ENCODE results near the gene DNAAF8.
"Not testable (repeated sequence)": the region's sequence is repeated elsewhere in the genome, so short reads cannot be mapped to it uniquely, and the experiment has no call there.

The DNAAF8 gene

DNA sequence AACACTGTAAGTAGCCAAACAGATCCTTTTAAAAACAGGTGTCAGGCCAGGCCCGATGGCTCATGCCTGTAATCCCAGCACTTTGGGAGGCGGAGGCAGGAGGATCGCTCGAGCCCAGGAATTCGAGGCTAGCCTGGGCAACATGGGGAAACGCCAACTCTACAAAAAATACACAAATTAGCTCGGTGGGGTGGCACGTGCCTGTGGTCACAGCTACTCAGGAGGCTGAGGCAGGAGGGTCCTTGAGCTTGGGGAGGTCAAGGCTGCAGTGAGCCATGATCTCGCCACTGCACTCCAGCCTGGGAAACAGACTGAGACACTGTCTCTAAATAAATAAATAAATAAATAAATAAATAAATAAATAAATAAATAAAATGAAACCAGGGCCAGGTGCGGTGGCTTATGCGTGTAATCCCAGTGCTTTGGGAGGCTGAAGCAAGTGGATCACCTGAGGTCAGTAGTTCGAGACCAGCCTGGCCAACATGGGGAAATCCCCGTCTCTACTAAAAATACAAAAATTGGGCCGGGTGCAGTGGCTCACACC is 50.2 kb downstream of the DNAAF8 start:
- not testable (repeated sequence) for DNase-seq

DNA sequence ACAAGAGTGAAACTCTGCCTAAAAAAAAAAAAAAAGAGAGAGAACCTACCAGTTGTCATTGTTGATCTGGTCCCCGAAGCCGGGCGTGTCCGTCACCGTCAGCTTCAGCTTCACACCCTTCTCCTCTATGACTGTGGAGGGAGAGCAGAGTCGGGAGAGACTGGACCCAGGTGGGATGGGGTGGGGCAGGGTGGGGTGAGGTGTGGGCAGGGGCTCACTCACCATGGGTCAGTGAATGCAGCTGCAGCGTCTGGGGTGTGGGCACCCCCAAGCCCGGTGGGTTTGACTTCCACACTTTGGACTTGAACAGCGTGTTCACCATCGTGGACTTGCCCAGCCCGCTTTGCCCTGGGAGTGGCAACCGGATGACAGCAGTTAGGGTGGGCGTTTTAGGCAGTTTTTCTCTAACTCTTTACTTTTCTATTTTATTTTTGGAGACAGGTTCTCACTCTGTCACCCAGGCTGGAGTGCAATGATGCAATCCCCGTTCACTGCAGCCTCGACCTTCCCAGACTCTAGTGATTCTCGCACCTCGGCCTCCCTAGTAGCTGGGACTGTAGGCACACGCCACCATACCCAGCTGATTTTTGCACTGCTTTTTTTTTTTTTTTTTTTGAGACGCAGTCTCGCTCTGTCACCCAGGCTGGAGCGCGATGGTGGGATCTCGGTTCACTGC is 51.6 kb downstream of the DNAAF8 start:
- no peak for DNase-seq

DNA sequence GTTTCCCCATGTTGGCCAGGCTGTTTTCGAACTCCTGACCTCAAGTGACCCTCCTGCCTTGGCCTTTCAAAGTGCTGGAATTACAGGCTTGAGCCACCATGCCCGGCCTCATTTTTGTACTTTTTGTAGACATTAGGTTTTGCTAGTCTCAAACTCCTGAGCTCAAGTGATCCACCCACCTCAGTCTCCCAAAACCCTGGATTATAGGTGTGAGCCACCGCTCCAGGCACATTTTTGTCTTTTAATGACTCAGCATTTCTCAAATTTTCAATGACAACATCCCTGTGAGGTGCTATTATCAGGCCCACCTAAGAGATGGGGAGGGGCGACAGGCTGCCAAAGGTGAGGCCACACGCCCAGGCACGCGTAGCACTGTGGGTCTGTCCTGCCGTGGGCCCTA is 52.7 kb downstream of the DNAAF8 start:
- no peak for DNase-seq

DNA sequence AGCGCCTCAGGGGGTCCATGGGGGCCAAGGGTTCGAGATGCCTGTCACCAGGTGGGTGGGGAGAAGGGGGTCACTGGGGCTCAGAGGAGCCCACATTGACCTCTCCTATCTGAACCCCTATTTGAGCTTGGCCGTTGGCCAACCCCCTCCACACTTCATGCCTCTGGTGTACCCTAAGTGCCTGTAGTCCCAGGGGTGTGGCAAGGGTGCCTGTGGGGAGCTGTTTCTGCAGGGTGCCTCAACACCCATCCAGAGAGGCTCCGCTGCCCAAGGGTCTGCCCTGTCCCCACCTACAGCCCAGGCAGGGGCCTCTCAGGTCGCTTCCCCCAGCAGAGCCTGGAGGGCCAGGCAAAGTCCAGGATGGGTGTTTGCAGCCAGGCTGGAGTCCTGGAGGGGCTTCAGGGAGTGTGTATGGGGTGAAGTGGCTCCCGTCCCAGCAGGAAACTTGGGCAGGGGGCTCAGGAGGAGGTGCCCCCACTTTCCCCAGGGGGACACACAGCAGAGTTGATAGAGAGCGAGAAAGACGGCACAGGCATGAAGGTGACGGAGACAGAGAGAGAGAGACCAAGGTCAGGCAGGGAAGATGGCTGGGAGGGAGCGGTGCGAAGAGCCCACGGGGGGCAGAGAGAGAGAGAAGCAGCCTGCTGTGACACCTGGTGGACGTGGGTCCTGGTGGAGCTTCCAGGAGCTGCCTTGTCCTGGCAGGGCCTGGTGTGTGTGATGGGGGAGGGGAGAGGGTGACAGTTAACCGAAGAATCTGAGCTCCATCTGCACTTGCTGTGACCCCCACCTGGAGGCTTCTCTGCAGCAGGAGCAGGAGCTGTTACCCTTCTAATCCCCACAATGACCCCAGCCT is 53.5 kb downstream of the DNAAF8 start, which contains the start of gene SEPTIN12:
SEPTIN12 (minus strand) TSS at position 719 of the 856 bp plus-strand sequence; CDS start at position 19, 700 bp downstream.
- DNase-seq = no peak

DNA sequence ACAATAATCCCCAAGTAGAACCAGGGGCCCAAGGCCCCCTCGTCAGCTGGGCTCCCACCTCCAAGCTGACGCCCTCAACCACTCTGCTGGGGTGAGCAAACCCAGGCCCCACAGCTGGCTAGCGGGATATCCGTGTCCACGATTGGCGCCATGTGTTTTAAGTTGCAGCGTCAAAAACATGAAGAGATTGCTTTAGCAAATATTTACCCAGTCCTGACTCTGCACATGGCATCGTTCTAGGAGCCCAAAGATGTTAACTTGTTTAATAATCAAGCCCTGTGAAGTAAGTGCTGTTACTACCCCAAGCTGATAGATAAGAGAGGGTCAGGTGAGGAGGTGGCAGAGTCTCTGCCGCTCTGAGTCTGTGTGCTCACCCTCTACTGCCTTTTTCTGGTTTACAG is 54.2 kb downstream of the DNAAF8 start:
- no peak for DNase-seq

DNA sequence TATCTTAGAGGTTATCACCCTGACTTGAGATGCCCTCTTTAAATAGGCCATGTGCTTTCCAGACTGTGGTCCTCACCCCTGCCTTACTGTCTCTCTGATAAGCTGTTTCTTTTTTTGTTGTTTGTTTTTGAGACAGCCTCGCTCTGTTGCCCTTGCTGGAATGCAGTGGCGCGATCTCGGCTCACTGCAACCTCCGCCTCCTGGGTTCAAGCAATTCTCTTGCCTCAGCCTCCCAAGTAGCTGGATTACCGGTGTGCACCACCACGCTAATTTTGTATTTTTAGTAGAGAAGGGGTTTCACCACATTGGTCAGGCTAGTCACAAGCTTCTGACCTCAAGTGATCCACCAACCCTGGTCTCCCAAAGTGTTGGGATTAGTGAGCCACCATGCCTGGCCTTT is 54.6 kb downstream of the DNAAF8 start:
- DNase-seq = no peak

DNA sequence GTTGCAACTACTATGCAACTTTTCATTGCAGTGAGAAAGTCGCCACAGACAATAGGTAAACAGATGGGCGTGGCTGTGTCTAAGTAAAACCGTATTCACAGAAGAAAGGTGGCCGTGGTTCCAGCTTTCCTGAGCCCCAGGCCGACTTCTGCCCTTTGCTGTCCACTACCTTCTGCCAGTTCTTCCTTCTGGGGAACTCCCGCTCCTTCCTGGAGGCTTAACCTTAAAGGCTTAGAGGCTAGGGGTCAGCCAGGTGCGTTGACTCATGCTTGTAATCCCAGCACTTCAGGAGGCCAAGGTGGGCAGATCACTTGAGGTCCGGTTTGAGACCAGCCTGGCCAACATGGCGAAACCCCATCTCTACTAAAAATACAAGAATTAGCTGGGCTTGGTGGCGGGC is 55.9 kb downstream of the DNAAF8 start:
- no peak for DNase-seq

DNA sequence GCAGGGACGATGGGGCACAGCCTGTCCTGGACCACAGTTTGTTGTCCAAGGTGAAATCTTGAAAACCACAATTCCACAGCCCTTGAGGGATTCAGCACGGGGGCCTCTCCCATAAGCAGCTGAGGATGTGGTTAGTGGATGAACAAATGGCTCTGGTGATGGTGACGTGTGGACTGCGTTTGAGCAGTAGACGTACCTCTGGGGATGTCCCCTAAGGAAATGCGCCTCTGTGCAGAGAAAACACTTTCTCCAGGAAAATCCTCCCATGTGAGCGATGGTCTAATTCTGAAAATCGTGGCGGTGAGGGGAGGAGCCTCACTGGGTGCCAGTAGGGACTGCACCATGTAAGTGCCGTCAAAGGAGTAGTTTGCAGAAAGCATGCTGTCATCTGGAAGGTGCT is 56.5 kb downstream of the DNAAF8 start:
- DNase-seq = no peak

DNA sequence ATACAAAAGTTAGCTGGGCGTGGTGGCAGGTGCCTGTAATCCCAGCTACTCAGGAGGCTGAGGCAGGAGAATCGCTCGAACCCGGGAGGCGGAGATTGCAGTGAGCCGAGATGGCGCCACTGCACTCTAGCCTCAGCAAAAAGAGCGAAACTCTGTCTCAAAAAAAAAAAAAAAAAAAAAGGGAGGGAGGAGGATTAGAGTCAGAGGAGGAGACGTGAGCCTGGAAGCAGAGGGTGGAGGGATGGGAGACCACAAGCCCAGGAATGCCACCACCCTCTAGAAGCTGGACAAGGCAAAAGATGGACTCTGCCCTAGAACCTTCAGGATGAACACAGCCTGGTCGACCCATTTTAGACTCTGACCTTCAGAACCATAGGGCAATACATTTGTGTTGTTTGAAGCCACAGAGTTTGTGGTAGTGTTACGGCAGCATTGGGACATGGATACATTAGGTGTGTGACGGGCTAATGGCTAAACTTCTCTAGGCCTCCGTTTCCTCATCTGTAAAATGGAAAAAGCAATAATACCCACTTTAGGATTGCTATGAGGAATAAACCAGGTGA is 58.7 kb downstream of the DNAAF8 start:
- DNase-seq = no peak

DNA sequence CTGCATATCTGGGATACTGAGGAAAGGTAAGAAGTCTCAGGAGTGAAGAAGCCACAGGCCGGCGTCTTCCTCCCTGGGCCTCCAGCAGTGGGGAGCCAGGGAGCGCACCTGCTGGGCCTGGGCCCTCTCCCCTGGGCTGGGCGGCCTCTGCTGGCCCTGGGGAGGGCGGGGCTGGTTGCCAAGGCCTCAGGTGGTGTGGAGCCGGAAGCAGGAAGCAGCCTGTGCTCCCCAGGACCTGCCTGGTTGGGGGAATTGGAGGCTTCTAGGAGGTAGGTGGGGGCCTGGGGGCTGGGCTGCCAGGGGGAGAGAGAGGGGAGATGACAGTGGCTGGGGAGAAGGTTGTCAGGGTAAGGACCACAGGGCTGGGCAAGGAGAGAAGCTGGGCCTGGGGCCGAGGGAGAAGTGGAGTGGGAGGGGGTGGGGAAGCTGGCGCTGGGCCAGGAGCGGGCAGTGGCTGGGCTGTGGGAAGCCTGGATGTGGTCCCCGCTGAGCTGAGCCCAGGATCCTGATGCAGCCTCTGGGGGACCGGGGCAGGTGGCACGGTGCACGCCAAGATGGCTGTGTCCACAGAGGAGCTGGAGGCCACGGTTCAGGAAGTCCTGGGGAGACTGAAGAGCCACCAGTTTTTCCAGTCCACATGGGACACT is 61.0 kb downstream of the DNAAF8 start, which contains the start of gene SMIM22:
SMIM22 (plus strand) TSS at position 189 of the 647 bp plus-strand sequence; CDS start at position 555, 366 bp downstream.
- DNase-seq = no peak

DNA sequence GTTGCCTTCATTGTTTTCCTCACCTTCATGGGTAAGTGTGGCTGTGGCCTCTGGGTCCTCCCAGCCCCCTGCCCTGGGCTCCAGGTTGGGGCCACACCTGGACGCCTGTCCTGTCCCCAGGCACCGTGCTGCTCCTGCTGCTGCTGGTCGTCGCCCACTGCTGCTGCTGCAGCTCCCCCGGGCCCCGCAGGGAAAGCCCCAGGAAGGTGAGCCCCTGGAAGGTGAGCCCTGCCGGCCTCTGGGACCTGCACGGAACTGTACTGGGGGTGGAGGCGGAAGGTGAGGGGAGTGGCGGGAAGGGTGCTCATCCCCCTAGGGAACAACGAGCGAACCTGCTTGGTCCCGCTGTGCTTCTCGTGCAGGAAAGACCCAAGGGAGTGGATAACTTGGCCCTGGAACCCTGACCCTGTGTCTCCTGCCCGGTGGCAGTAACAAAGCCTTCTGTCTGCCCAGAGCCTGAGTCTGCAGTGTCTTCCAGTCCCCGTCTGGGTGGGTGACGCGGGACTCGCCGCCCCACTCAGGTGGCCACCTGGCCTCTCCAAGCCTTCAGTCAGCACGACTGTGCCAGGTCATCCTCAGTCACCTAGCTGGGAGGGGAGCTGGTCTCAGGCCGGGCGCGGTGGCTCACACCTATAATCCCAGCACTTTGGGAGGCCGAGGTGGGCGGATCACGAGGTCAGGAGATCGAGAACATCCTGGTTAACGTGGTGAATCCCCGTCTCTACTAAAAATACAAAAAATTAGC is 61.7 kb downstream of the DNAAF8 start:
- no peak for DNase-seq

DNA sequence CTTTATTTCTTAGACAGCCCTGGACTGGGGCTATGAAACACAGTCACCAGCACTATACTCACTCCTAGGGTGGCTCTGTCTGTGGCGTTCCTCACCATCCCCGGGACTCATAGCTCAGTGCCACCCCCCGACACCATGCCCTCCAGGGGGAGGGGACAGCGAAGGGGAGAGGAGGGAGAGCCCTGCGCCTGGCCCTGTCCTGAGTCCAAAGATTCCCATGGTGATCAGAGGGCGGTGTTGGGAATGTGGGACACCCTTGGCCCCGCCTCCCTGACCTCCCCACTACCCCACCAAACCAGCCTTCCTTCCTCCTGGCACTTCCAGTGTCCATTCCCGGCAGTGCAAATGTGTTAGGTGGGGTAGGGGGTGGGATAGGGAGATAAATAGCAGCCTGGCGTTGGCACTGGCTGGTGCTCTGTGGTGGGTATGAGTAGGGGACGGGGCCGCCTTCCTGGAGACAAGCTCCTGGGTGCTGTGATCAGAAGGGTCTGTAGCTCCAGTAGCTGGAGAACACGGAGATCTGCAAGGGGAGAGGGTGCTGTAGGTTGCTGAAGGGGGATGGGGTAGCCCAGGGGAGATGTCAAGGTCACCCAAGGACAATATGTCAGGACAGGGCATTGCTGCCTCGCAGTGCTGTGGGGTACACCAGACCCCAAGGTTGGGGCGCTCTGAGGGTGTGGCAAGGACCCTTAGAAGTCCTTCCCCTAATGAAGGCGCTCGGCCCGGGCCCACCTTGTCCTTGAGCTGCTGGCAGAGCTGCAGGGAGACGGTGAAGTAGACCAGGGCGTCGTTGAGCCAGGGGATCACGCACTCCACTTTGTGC is 62.9 kb downstream of the DNAAF8 start:
- no peak for DNase-seq

DNA sequence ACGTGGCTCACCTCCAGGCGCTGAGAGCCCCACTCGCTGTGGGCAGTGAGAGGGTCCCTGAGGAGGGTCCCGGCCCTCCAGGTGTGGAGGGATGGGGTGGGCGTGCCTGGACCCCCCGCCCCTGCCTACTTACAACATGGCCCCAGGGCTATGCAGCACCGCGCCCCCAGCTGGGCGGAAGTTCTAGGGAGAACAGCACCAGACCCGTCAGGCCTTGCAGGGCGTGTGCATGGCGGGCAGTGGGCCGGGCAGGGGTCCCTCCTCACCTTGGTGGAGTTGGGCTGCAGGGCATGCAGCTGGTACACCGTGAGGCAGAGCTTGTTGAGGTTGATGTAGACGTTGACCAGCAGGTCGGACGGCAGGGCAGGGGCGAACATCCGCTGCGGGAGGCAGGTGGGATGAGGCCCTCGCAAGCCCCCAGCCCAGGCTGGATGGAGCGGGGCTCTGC is 63.5 kb downstream of the DNAAF8 start:
- DNase-seq = no peak

DNA sequence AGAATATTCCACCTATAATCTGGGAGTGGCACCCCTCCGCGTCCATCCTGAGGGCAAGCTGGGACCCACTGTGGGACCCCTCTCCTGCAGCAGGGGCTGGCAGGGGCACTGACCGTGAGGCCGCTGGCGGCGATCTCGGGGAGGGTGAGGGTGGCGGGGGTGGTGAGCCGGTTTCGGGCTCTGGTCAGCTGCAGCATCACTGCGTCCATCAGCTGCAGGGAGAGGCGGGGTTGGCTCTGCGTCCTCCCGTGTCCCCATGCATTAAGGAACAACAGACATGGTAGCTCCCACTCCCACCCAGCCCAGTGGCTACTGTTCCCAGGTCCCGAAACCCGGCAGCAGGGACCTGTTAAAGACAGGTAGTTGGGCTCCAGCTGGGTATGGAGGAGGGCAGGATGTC is 64.1 kb downstream of the DNAAF8 start:
- DNase-seq = no peak

All from inflammatory macrophage (primary cell).